ENCODE data around the gene HOXD3. TPM values are rescaled to one million over a fixed set of nuclear protein-coding genes. Genes with fewer than 3 reads are reported as not detected.

HOXD3 gene
- polyA plus RNA-seq, 2 of the 4 experiments (the other 2 are of a cell fraction), result 0.18 to 0.27 TPM

DNA sequence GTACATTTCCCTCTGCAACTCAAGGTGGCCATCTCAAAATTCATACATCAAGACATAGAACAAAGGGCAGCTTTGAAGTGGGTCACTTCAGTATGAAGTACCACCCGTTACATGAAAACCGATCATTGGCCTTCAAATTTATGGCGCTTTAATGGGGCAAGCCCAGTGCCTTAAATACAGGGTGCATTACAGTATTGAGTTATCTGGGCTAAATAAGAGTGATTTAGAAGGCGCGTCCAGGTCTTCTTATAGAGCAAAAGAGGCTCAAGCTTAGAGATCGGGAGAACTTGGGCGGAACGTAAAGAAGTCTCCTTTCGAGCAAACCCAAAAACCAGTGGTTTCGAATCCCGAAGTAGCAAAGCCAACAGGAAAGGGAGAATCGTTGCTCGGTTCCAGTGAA, 7.1 kb downstream of the HOXD3 start:
- TF ChIP-seq EHMT2 (IDR thresholded peaks at IDR 0.05; ENCODE audit: low read depth) (no peak), CHD2 (IDR thresholded peaks at IDR 0.05; ENCODE audit: low read length, partially characterized antibody) (no peak), RCOR1 (IDR thresholded peaks at IDR 0.05; ENCODE audit: low read depth, low read length) (no peak), ZNF302 (CRISPR knock-in tag; IDR thresholded peaks at IDR 0.05) (no peak), SREBF2 (IDR thresholded peaks at IDR 0.05) (no peak), ZC3H11A (IDR thresholded peaks at IDR 0.05) (no peak), RAD21 (conservative IDR thresholded peaks at IDR 0.05 in 1 of 2, IDR thresholded peaks at IDR 0.05 in 1 of 2) (no peak)
- TF ChIP-seq, protein P1, sequence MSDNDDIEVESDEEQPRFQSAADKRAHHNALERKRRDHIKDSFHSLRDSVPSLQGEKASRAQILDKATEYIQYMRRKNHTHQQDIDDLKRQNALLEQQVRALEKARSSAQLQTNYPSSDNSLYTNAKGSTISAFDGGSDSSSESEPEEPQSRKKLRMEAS (IDR thresholded peaks at IDR 0.05), result no peak
- TF ChIP-seq, protein P2, sequence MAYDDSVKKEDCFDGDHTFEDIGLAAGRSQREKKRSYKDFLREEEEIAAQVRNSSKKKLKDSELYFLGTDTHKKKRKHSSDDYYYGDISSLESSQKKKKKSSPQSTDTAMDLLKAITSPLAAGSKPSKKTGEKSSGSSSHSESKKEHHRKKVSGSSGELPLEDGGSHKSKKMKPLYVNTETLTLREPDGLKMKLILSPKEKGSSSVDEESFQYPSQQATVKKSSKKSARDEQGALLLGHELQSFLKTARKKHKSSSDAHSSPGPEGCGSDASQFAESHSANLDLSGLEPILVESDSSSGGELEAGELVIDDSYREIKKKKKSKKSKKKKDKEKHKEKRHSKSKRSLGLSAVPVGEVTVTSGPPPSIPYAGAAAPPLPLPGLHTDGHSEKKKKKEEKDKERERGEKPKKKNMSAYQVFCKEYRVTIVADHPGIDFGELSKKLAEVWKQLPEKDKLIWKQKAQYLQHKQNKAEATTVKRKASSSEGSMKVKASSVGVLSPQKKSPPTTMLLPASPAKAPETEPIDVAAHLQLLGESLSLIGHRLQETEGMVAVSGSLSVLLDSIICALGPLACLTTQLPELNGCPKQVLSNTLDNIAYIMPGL (CRISPR knock-in tag; IDR thresholded peaks at IDR 0.05; ENCODE audit: borderline replicate concordance), result no peak
- TF ChIP-seq, protein P3, sequence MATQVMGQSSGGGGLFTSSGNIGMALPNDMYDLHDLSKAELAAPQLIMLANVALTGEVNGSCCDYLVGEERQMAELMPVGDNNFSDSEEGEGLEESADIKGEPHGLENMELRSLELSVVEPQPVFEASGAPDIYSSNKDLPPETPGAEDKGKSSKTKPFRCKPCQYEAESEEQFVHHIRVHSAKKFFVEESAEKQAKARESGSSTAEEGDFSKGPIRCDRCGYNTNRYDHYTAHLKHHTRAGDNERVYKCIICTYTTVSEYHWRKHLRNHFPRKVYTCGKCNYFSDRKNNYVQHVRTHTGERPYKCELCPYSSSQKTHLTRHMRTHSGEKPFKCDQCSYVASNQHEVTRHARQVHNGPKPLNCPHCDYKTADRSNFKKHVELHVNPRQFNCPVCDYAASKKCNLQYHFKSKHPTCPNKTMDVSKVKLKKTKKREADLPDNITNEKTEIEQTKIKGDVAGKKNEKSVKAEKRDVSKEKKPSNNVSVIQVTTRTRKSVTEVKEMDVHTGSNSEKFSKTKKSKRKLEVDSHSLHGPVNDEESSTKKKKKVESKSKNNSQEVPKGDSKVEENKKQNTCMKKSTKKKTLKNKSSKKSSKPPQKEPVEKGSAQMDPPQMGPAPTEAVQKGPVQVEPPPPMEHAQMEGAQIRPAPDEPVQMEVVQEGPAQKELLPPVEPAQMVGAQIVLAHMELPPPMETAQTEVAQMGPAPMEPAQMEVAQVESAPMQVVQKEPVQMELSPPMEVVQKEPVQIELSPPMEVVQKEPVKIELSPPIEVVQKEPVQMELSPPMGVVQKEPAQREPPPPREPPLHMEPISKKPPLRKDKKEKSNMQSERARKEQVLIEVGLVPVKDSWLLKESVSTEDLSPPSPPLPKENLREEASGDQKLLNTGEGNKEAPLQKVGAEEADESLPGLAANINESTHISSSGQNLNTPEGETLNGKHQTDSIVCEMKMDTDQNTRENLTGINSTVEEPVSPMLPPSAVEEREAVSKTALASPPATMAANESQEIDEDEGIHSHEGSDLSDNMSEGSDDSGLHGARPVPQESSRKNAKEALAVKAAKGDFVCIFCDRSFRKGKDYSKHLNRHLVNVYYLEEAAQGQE (IDR thresholded peaks at IDR 0.05), result no peak
- no peak overlapping the region for H3K27ac ChIP-seq
- ChIA-PET POLR2A (no interaction called here), CTCF (interaction anchor here (1.5 to 1.6 kb wide), 2 partner anchors 291 to 474 kb away, joined by 4 to 6 read pairs; no protein-coding TSS in a partner anchor)
- no peak for ATAC-seq
- no peak for DNase-seq (ENCODE audit: low read depth in 1 of 2, low spot score in 1 of 2)
- FAIRE-seq, result no peak
- no peaks in the 10 kb centered on the region for H3K4me1 ChIP-seq
- no peak overlapping the region for H3K4me2 ChIP-seq
- 87% methylated on average over 13 of the region's 13 CpGs for WGBS (ENCODE audit: missing lambda C conversion rate)
- no peaks in the 10 kb centered on the region for H3K9me3 ChIP-seq
- no peak overlapping the region for H3K4me3 ChIP-seq

- POLR2A ChIA-PET, result no interaction called here
- no peak overlapping the region for H3K4me2 ChIP-seq
- no peak for FAIRE-seq
Measured at GRCh38 chr2:176164611-176165369, 7.7 kb downstream of the HOXD3 start.

More at GRCh38 chr2:176164611-176165369, 7.7 kb downstream of the HOXD3 start:
- WGBS (ENCODE audit: missing lambda C conversion rate), result 89% methylated on average over 52 of the region's 52 CpGs
- ATAC-seq, result no peak
- Histone ChIP-seq H3K4me3 (no peak overlapping the region), H3K27ac (no peak overlapping the region), H3K9me3 (no peaks in the 10 kb centered on the region), H3K4me1 (no peaks in the 10 kb centered on the region)
- no peak for DNase-seq (ENCODE audit: low read depth in 1 of 2, low spot score in 1 of 2)
- CTCF ChIA-PET, result interaction anchor here (1.5 to 1.6 kb wide), 2 partner anchors 290 to 474 kb away, joined by 4 to 6 read pairs; no protein-coding TSS in a partner anchor
- no peak for TF ChIP-seq ZC3H11A (IDR thresholded peaks at IDR 0.05)
- TF ChIP-seq CEBPB (IDR thresholded peaks at IDR 0.05), result no peak
- TF ChIP-seq, protein P2 (CRISPR knock-in tag; IDR thresholded peaks at IDR 0.05; ENCODE audit: borderline replicate concordance), result no peak
- no peak for TF ChIP-seq FOSL2 (IDR thresholded peaks at IDR 0.05)
- TF ChIP-seq FOSL2 (CRISPR knock-in tag; IDR thresholded peaks at IDR 0.05), result no peak
- TF ChIP-seq BCL3 (IDR thresholded peaks at IDR 0.05), result no peak

Data from A549 (cell line).